ENCODE data around the gene YBEY. TPM values are rescaled to one million over a fixed set of nuclear protein-coding genes. Genes with fewer than 3 reads are reported as not detected.

Gene YBEY
- polyA plus RNA-seq, 1 of the 3 experiments (the other 2 are of a cell fraction) = 47.5 TPM

GRCh38 chr21:46255166-46255565 lies 31.0 kb upstream of the YBEY start:
- Histone ChIP-seq H3K4me1 (ENCODE audit: control insufficient read depth in 1 of 2, insufficient read depth in 2 of 2, low read depth in 1 of 2, low read length in 1 of 2) (no peaks in the 10 kb centered on the region), H3K27me3 (ENCODE audit: insufficient read depth) (no peaks in the 10 kb centered on the region), H3K36me3 (replicated peaks in 1 of 2; ENCODE audit: control insufficient read depth in 1 of 2, insufficient read depth in 2 of 2, low read length in 1 of 2) (peaks cover 66 to 69% of the 10 kb centered on the region in 2 experiments), H4K20me1 (ENCODE audit: insufficient read depth) (no peaks in the 10 kb centered on the region), H3F3A (replicated peaks; ENCODE audit: insufficient read depth) (peaks cover 9% of the 10 kb centered on the region), H3K79me2 (ENCODE audit: insufficient read depth) (no peaks in the 10 kb centered on the region), H3K4me3 (ENCODE audit: low read depth in 2 of 2, low read length in 1 of 2) (no peak overlapping the region), H3K27ac (ENCODE audit: low read depth in 2 of 2, low read length in 1 of 2) (no peak overlapping the region), H3K4me2 (no peak overlapping the region), H3K9ac (no peak overlapping the region), H3K9me2 (no peaks in the 10 kb centered on the region), H2AFZ (ENCODE audit: low read depth) (no peak overlapping the region), H3K9me3 (no peaks in the 10 kb centered on the region)
- TF ChIP-seq, protein P1, sequence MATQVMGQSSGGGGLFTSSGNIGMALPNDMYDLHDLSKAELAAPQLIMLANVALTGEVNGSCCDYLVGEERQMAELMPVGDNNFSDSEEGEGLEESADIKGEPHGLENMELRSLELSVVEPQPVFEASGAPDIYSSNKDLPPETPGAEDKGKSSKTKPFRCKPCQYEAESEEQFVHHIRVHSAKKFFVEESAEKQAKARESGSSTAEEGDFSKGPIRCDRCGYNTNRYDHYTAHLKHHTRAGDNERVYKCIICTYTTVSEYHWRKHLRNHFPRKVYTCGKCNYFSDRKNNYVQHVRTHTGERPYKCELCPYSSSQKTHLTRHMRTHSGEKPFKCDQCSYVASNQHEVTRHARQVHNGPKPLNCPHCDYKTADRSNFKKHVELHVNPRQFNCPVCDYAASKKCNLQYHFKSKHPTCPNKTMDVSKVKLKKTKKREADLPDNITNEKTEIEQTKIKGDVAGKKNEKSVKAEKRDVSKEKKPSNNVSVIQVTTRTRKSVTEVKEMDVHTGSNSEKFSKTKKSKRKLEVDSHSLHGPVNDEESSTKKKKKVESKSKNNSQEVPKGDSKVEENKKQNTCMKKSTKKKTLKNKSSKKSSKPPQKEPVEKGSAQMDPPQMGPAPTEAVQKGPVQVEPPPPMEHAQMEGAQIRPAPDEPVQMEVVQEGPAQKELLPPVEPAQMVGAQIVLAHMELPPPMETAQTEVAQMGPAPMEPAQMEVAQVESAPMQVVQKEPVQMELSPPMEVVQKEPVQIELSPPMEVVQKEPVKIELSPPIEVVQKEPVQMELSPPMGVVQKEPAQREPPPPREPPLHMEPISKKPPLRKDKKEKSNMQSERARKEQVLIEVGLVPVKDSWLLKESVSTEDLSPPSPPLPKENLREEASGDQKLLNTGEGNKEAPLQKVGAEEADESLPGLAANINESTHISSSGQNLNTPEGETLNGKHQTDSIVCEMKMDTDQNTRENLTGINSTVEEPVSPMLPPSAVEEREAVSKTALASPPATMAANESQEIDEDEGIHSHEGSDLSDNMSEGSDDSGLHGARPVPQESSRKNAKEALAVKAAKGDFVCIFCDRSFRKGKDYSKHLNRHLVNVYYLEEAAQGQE (IDR thresholded peaks at IDR 0.05; ENCODE audit: low read depth, low read length) = no peak
- no peak for TF ChIP-seq GATA2 (CRISPR knock-in tag; IDR thresholded peaks at IDR 0.05)
- TF ChIP-seq CHD2 (IDR thresholded peaks at IDR 0.05; ENCODE audit: low read length, partially characterized antibody) = no peak
- TF ChIP-seq YY1 (IDR thresholded peaks at IDR 0.05; ENCODE audit: low read depth) = no peak
- no peak for TF ChIP-seq FOXJ3 (CRISPR knock-in tag; IDR thresholded peaks at IDR 0.05)
- TF ChIP-seq NFIC (IDR thresholded peaks at IDR 0.05; ENCODE audit: borderline replicate concordance) = no peak
- TF ChIP-seq, protein P2, sequence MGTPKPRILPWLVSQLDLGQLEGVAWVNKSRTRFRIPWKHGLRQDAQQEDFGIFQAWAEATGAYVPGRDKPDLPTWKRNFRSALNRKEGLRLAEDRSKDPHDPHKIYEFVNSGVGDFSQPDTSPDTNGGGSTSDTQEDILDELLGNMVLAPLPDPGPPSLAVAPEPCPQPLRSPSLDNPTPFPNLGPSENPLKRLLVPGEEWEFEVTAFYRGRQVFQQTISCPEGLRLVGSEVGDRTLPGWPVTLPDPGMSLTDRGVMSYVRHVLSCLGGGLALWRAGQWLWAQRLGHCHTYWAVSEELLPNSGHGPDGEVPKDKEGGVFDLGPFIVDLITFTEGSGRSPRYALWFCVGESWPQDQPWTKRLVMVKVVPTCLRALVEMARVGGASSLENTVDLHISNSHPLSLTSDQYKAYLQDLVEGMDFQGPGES (IDR thresholded peaks at IDR 0.05; ENCODE audit: low read depth, low read length) = no peak
- no peak for TF ChIP-seq EZH2phosphoT487 (IDR thresholded peaks at IDR 0.05; ENCODE audit: borderline replicate concordance, low read depth)
- no peak for TF ChIP-seq NRF1 (IDR thresholded peaks at IDR 0.05; ENCODE audit: low read depth, low read length)
- TF ChIP-seq, protein P3, sequence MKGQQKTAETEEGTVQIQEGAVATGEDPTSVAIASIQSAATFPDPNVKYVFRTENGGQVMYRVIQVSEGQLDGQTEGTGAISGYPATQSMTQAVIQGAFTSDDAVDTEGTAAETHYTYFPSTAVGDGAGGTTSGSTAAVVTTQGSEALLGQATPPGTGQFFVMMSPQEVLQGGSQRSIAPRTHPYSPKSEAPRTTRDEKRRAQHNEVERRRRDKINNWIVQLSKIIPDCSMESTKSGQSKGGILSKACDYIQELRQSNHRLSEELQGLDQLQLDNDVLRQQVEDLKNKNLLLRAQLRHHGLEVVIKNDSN (IDR thresholded peaks at IDR 0.05; ENCODE audit: borderline replicate concordance, low read depth) = no peak
- TF ChIP-seq RAD21 (IDR thresholded peaks at IDR 0.05; ENCODE audit: low read length) = no peak
- TF ChIP-seq MAX (IDR thresholded peaks at IDR 0.05; ENCODE audit: low read depth) = no peak
- no peak for TF ChIP-seq RCOR1 (IDR thresholded peaks at IDR 0.05; ENCODE audit: low read length)
- POLR2A ChIA-PET = interaction anchor here (0.6 kb wide), 1 partner anchor 64 kb away, joined by 3 read pairs; no protein-coding TSS in a partner anchor
- CTCF ChIA-PET = interaction anchor here (0.7 kb wide), 1 partner anchor 10 kb away, joined by 3 read pairs; no protein-coding TSS in a partner anchor
- WGBS (ENCODE audit: low lambda C conversion rate) = 92% methylated on average over 10 of the region's 11 CpGs
- DNase-seq = no peak
